K562 (cell line): ENCODE measurements around the gene HOXC11. TPM values are rescaled to one million over a fixed set of nuclear protein-coding genes. Genes with fewer than 3 reads are reported as not detected.

Experiments used
- CBX8 ChIP-seq: fragments of 200-600 bp; sonication (generic); IDR thresholded peaks from 2 replicates; pipeline ENCODE4 v1.6.1; 2012; ENCODE audit warnings: borderline replicate concordance, mixed run types, low read depth, mild to moderate bottlenecking, moderate library complexity, mixed read lengths, low read length, control low read depth, inconsistent platforms; ENCODE audit not compliant: poor library complexity, severe bottlenecking; ENCODE audit errors: extremely low read depth
- FOXK2 ChIP-seq, 2 experiments: fragments of 450-650 bp; IDR thresholded peaks in 1 of 2; conservative IDR thresholded peaks in 1 of 2; 2 replicates each; pipeline ENCODE4 v1.6.1; 2016; ENCODE audit warnings: low read depth in 2 of 2, mild to moderate bottlenecking in 1 of 2
- NBN ChIP-seq: fragments of 450-650 bp; IDR thresholded peaks from 2 replicates; pipeline ENCODE4 v1.6.1; 2016; ENCODE audit warnings: low read depth, mild to moderate bottlenecking
- RAD21 ChIP-seq, 2 experiments: fragments of 250-450 bp in 1 of 2; fragments of 450-650 bp in 1 of 2; sonication (Bioruptor Pico) in 1 of 2; formaldehyde crosslinking in 1 of 2; IDR thresholded peaks in 1 of 2; conservative IDR thresholded peaks in 1 of 2; 2 replicates each; pipeline versions ENCODE4 v1.4.0 to v1.8.0; 2020 to 2022; ENCODE audit warnings: mild to moderate bottlenecking in 2 of 2, moderate library complexity in 1 of 2
- ZNF431 ChIP-seq: sonication (generic); formaldehyde crosslinking; IDR thresholded peaks from 2 replicates; pipeline ENCODE4 v1.8.0; 2022; ENCODE audit warnings: mild to moderate bottlenecking, missing genetic modification reagents
- polyA plus RNA-seq, 8 experiments: library from polyadenylated mRNA; depleted of rRNA in 4 of 8; stranded (reverse) in 5 of 8; unstranded in 3 of 8; fragments of >200 nt; fragmentation: Nextera tagmentation in 2 of 8; fragmentation: Illumina TruSeq in 1 of 8; extraction: Ambion mirVana in 2 of 8; extraction: Trizol in 1 of 8; gene quantifications; 2 replicates each; pipeline versions ENCODE4 v1.2.1 to v1.2.3, GENCODE V29; 2011 to 2014; ENCODE audit warnings: inconsistent platforms in 1 of 8, missing spikeins in 1 of 8
- total RNA-seq, 7 experiments: library from RNA; depleted of rRNA in 6 of 7; stranded (reverse); fragments of >200 nt in 6 of 7; fragmentation: Illumina TruSeq in 2 of 7; extraction: Trizol in 2 of 7; gene quantifications; 2 replicates each; pipeline versions ENCODE4 v1.2.1 to v1.2.3, GENCODE V29; 2011 to 2021; ENCODE audit warnings: low replicate concordance in 1 of 7
- TF ChIP-seq, protein P1 (sequence below): sonication (generic); formaldehyde crosslinking; IDR thresholded peaks from 2 replicates; pipeline ENCODE4 v1.8.0; 2023; ENCODE audit warnings: mild to moderate bottlenecking, missing genetic modification reagents
- TF ChIP-seq, protein P2 (sequence below), 3 experiments: IDR thresholded peaks in 2 of 3; conservative IDR thresholded peaks in 1 of 3; 2 replicates each; pipeline ENCODE4 v1.5.1; 2011 to 2012; ENCODE audit warnings: low read length in 3 of 3, mild to moderate bottlenecking in 3 of 3, control low read depth in 2 of 3, improper control_type of control experiment in 1 of 3, inconsistent platforms in 1 of 3, low read depth in 1 of 3, mixed read lengths in 1 of 3, moderate library complexity in 1 of 3; ENCODE audit not compliant: insufficient read depth in 2 of 3
- TF ChIP-seq, protein P3 (sequence below): fragments of 450-650 bp; IDR thresholded peaks from 2 replicates; pipeline ENCODE4 v1.6.1; 2018; ENCODE audit warnings: mild to moderate bottlenecking, low read depth; ENCODE audit not compliant: partially characterized antibody
- TF ChIP-seq, protein P4 (sequence below), 2 experiments: IDR thresholded peaks; 2 replicates each; pipeline ENCODE4 v1.6.1; 2012; ENCODE audit warnings: improper control_type of control experiment in 2 of 2, low read depth in 2 of 2, low read length in 2 of 2, borderline replicate concordance in 1 of 2
- TF ChIP-seq, protein P5 (sequence below): fragments of 250-450 bp; sonication (Bioruptor Pico); IDR thresholded peaks from 2 replicates; pipeline ENCODE4 v1.8.0; 2021; ENCODE audit warnings: moderate library complexity, mild to moderate bottlenecking, inconsistent platforms

HOXC11 gene
- total and polyA plus RNA-seq, 9 of the 15 experiments (the other 6 are each of a cell fraction or from before 2014, with no cell fraction given), result not detected

DNA sequence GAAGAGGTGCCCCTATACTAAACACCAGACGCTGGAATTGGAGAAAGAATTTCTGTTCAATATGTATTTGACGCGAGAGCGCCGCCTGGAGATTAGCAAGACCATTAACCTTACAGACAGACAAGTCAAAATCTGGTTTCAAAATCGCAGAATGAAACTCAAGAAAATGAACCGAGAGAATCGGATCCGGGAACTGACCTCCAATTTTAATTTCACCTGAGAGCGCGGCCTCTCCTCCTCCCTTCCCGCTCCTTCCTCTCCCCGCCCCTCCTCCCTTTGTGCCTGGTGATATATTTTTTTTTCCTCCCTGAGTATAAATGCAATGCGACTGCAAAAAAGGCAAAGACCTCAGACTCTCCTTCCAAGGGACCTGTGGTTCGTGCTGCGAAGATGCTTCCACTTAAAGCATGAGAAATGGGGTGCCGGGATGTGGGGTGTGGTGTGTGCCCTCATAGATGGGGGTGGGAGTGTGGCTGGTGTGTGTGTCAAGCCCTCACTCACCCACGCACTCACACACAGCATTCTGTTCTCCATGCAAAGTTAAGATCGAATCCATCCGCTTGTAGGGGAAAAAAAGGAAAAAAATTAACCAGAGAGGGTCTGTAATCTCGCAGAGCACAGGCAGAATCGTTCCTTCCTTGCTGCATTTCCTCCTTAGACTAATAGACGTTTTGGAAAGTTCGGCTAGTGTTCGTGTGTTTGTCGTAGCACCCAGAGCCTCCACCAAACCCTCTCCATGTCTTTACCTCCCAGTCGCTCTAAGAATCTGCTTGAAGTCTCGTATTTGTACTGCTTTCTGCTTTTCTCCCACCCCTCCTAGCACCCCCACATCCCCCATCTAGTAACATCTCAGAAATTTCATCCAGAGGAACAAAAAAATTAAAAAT lies 16.5 kb downstream of the HOXC11 start (continued):
- TF ChIP-seq, protein P1, sequence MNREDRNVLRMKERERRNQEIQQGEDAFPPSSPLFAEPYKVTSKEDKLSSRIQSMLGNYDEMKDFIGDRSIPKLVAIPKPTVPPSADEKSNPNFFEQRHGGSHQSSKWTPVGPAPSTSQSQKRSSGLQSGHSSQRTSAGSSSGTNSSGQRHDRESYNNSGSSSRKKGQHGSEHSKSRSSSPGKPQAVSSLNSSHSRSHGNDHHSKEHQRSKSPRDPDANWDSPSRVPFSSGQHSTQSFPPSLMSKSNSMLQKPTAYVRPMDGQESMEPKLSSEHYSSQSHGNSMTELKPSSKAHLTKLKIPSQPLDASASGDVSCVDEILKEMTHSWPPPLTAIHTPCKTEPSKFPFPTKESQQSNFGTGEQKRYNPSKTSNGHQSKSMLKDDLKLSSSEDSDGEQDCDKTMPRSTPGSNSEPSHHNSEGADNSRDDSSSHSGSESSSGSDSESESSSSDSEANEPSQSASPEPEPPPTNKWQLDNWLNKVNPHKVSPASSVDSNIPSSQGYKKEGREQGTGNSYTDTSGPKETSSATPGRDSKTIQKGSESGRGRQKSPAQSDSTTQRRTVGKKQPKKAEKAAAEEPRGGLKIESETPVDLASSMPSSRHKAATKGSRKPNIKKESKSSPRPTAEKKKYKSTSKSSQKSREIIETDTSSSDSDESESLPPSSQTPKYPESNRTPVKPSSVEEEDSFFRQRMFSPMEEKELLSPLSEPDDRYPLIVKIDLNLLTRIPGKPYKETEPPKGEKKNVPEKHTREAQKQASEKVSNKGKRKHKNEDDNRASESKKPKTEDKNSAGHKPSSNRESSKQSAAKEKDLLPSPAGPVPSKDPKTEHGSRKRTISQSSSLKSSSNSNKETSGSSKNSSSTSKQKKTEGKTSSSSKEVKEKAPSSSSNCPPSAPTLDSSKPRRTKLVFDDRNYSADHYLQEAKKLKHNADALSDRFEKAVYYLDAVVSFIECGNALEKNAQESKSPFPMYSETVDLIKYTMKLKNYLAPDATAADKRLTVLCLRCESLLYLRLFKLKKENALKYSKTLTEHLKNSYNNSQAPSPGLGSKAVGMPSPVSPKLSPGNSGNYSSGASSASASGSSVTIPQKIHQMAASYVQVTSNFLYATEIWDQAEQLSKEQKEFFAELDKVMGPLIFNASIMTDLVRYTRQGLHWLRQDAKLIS (CRISPR knock-in tag), result no peak
- TF ChIP-seq CBX8 (no peak), FOXK2 (conservative IDR thresholded peaks at IDR 0.05 in 1 of 2, IDR thresholded peaks at IDR 0.05 in 1 of 2; ENCODE audit: low read depth in 2 of 2) (no peak), NBN (peak; percentile 6; the same call in 1 of the 2 replicates), ZNF431 (CRISPR knock-in tag) (no peak), RAD21 (CRISPR knock-in tag; conservative IDR thresholded peaks at IDR 0.05 in 1 of 2, IDR thresholded peaks at IDR 0.05 in 1 of 2) (peak; percentile 20 to 52; a peak in 3 of 4 replicates)
- TF ChIP-seq, protein P2, sequence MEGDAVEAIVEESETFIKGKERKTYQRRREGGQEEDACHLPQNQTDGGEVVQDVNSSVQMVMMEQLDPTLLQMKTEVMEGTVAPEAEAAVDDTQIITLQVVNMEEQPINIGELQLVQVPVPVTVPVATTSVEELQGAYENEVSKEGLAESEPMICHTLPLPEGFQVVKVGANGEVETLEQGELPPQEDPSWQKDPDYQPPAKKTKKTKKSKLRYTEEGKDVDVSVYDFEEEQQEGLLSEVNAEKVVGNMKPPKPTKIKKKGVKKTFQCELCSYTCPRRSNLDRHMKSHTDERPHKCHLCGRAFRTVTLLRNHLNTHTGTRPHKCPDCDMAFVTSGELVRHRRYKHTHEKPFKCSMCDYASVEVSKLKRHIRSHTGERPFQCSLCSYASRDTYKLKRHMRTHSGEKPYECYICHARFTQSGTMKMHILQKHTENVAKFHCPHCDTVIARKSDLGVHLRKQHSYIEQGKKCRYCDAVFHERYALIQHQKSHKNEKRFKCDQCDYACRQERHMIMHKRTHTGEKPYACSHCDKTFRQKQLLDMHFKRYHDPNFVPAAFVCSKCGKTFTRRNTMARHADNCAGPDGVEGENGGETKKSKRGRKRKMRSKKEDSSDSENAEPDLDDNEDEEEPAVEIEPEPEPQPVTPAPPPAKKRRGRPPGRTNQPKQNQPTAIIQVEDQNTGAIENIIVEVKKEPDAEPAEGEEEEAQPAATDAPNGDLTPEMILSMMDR (IDR thresholded peaks at IDR 0.05 in 2 of 3, conservative IDR thresholded peaks at IDR 0.05 in 1 of 3; ENCODE audit: insufficient read depth in 2 of 3, low read depth in 1 of 3, low read length in 3 of 3), result peak; percentile 53 to 77 (median 73)
- TF ChIP-seq, protein P3, sequence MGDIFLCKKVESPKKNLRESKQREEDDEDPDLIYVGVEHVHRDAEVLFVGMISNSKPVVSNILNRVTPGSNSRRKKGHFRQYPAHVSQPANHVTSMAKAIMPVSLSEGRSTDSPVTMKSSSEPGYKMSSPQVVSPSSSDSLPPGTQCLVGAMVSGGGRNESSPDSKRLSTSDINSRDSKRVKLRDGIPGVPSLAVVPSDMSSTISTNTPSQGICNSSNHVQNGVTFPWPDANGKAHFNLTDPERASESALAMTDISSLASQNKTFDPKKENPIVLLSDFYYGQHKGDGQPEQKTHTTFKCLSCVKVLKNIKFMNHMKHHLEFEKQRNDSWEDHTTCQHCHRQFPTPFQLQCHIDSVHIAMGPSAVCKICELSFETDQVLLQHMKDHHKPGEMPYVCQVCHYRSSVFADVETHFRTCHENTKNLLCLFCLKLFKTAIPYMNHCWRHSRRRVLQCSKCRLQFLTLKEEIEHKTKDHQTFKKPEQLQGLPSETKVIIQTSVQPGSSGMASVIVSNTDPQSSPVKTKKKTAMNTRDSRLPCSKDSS, result no peak
- TF ChIP-seq, protein P4, sequence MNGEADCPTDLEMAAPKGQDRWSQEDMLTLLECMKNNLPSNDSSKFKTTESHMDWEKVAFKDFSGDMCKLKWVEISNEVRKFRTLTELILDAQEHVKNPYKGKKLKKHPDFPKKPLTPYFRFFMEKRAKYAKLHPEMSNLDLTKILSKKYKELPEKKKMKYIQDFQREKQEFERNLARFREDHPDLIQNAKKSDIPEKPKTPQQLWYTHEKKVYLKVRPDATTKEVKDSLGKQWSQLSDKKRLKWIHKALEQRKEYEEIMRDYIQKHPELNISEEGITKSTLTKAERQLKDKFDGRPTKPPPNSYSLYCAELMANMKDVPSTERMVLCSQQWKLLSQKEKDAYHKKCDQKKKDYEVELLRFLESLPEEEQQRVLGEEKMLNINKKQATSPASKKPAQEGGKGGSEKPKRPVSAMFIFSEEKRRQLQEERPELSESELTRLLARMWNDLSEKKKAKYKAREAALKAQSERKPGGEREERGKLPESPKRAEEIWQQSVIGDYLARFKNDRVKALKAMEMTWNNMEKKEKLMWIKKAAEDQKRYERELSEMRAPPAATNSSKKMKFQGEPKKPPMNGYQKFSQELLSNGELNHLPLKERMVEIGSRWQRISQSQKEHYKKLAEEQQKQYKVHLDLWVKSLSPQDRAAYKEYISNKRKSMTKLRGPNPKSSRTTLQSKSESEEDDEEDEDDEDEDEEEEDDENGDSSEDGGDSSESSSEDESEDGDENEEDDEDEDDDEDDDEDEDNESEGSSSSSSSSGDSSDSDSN (IDR thresholded peaks at IDR 0.05; ENCODE audit: borderline replicate concordance in 1 of 2, low read depth in 2 of 2, low read length in 2 of 2), result no peak
- TF ChIP-seq, protein P5, sequence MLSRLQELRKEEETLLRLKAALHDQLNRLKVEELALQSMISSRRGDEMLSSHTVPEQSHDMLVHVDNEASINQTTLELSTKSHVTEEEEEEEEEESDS (CRISPR knock-in tag), result no peak
